Activated CD8-positive, alpha-beta memory T cell treated with anti-CD3 and anti-CD28 coated beads, Interleukin-2, amount 50 U/mL, for 48 hours (primary cell): ENCODE measurements around the gene CDH11.

Experiments
- DNase-seq: peaks from one replicate; pipeline ENCODE4 v3.0.0-alpha.2; 2020

The CDH11 gene

GRCh38 chr16:65116216-65116615 lies 5.6 kb downstream of the CDH11 start:
- no peak for DNase-seq

- DNase-seq: no peak
These were observed 7.3 kb downstream of the CDH11 start for GRCh38 chr16:65114527-65114926.

- no peak for DNase-seq
These were observed 8.4 kb downstream of the CDH11 start for GRCh38 chr16:65113441-65113840.

GRCh38 chr16:65111306-65111705 lies 10.6 kb downstream of the CDH11 start:
- DNase-seq: no peak

- DNase-seq: no peak
These were observed 15.1 kb downstream of the CDH11 start for GRCh38 chr16:65106757-65107156.

- no peak for DNase-seq
These were observed 16.7 kb downstream of the CDH11 start for GRCh38 chr16:65105171-65105570.

GRCh38 chr16:65104471-65104870 lies 17.4 kb downstream of the CDH11 start:
- DNase-seq: no peak

- no peak for DNase-seq
These were observed 19.5 kb downstream of the CDH11 start for GRCh38 chr16:65102326-65102725.

GRCh38 chr16:65101009-65101408 lies 20.9 kb downstream of the CDH11 start:
- DNase-seq: no peak

GRCh38 chr16:65099607-65100006 lies 22.3 kb downstream of the CDH11 start:
- DNase-seq: no peak

GRCh38 chr16:65098916-65099315 lies 22.9 kb downstream of the CDH11 start:
- DNase-seq: no peak

GRCh38 chr16:65097296-65097695 lies 24.6 kb downstream of the CDH11 start:
- no peak for DNase-seq

- no peak for DNase-seq
These were observed 26.0 kb downstream of the CDH11 start for GRCh38 chr16:65095906-65096305.

GRCh38 chr16:65095090-65095728 lies 26.7 kb downstream of the CDH11 start:
- no peak for DNase-seq

GRCh38 chr16:65094009-65094408 lies 27.9 kb downstream of the CDH11 start:
- no peak for DNase-seq

GRCh38 chr16:65083164-65083857 lies 38.6 kb downstream of the CDH11 start:
- DNase-seq: no peak

- DNase-seq: no peak
These were observed 42.3 kb downstream of the CDH11 start for GRCh38 chr16:65079549-65079948.

GRCh38 chr16:65077181-65077580 lies 44.7 kb downstream of the CDH11 start:
- DNase-seq: no peak

GRCh38 chr16:65075877-65076276 lies 46.0 kb downstream of the CDH11 start:
- no peak for DNase-seq

- no peak for DNase-seq
These were observed 50.2 kb downstream of the CDH11 start for GRCh38 chr16:65071433-65072311.

- no peak for DNase-seq
These were observed 50.9 kb downstream of the CDH11 start for GRCh38 chr16:65070831-65071432.

- no peak for DNase-seq
These were observed 52.1 kb downstream of the CDH11 start for GRCh38 chr16:65069766-65070165.

GRCh38 chr16:65069065-65069464 lies 52.8 kb downstream of the CDH11 start:
- DNase-seq: no peak
